Measurements from ENCODE around the gene SV2B.
"Not testable (repeated sequence)": the region's sequence is repeated elsewhere in the genome, so short reads cannot be mapped to it uniquely, and the experiment has no call there.

SV2B gene

DNA sequence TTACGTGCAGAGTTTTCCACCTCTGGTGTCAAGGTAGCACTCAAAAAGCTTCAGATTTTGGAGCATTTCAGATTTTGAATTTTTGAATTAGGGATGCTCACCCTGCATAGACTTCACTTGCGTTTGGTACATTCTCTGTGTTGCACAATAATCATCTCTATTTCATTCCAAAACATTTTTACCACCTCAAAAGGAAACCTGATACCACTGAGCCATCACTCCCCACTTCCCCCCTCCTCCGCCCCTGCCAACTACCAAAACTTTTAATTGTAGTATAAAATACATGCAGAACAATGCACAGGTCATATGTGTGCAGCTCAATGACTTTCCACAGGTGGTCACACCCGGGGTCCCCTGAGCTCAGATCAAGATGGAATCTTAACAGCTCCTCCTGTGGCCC, 208.8 kb downstream of the SV2B start:
- no peak for DNase-seq
- in situ Hi-C loops (cut with HindIII; ENCODE audit: low pct_ligation_motif_present, low pct_unique_long_range_greater_than_20kb, low sequenced_read_pairs), result no loop called here

DNA sequence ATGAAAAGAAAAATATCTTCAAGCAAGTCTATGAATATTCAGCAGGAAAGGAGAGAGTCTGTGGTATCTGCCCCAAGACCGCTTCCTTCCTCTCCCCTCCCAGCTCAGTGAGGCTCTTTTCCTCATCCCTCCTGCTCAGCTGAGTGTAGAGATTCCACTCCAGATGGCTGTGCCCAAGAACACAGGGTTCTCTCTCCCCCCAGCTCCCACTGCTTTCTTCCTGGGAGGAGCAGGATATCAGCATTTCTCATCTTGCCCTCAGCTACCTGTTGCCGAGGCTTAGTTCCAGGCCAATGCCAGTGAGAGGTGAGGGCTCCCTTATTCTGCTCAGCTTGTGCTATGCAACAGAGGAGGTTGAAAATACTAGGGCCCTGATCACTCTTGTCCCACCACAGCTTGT, 211.9 kb downstream of the SV2B start:
- DNase-seq, result no peak
- in situ Hi-C loops (cut with HindIII; ENCODE audit: low pct_ligation_motif_present, low pct_unique_long_range_greater_than_20kb, low sequenced_read_pairs), result no loop called here

DNA sequence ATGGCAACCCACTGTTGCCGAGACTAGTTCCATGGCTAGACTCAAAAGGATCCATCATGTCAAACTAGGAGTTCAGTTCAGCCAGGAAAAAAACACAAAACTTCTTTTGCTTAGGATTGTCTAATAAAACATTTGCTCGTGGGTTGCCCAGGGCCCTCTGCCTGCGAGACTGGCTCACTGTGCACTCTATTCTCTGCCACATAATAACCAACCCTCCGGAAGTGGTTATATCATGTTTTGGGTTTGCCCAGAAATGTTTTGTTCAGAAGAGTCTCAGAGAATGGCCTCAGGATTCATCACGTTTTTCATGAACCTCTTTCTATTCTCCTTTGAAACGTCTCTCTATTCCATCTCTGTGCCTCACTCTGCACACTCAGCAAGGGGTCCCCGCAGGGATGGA, 216.1 kb downstream of the SV2B start:
- no peak for DNase-seq
- in situ Hi-C loops (cut with HindIII; ENCODE audit: low pct_ligation_motif_present, low pct_unique_long_range_greater_than_20kb, low sequenced_read_pairs), result no loop called here

DNA sequence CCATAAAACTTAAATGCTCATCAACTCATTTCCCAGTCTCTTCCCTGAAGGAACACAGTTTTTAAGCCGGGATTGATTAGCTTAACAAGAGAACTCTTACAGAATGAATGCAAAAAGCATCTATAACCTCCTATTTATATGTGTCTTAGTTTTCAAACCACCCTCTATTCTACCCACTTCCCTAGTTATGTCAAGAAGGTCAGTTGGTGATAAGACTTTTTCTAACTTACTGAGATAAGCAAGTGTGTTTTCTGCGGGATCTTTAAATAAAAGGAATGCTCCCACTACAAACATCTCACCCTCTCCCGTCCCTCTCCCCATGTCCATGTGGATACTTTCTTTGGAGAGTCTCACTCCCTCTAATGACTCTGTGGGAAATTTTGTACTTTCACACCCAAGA, 218.5 kb downstream of the SV2B start:
- no peak for DNase-seq
- in situ Hi-C loops (cut with HindIII; ENCODE audit: low pct_ligation_motif_present, low pct_unique_long_range_greater_than_20kb, low sequenced_read_pairs), result no loop called here

DNA sequence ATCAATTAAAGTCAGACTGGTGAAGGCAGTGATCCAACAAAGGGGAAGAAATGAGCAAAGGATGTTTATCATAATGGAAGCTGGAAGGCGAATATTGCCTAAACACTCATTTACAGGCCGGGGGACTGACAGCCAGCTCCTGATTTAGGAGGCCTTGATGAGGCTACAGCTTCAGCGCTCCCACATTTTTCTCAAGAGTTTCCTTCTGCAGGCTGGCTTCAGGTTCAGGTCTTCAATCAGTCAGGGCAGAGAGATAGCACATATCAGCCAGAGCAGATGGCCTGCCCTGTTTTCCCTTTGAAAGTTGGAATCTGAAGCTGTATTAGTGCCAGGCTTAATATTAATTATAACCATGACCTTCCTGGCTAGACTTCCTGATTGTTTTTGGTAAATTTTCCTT, 218.9 kb downstream of the SV2B start:
- no peak for DNase-seq
- in situ Hi-C loops (cut with HindIII; ENCODE audit: low pct_ligation_motif_present, low pct_unique_long_range_greater_than_20kb, low sequenced_read_pairs), result no loop called here

DNA sequence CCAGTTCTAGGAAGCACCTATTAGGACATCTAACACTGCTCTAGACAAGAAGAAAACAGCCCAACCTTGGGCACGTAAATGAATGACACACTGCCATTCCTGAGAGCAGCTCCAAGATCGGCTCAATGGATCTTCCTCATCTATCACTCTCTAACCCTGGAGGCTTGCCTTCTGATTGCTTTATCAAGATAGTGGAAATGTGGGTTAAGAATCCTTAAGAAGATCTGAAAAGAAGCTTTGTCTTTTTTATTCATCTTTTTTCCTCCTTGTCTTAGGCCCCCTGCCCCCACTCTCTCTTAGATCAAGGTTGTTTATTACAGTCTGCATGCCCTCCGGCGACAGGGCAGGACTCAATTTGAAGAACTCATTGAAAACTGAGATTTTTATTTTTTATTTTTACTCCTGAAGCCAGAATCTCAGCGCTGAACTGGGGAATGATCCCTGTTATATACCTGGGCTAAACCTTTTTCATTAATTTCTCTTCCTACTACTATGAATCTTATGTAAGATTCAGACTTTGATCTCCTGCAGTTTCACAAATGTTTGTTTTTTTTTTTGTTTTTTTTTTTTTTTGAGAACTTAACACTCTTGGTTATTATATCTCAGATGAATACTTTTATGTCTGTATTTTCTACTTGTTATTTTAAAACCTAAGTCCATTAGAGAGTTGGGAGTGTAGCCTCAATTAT, 219.5 kb downstream of the SV2B start:
- no peak for DNase-seq
- in situ Hi-C loops (cut with HindIII; ENCODE audit: low pct_ligation_motif_present, low pct_unique_long_range_greater_than_20kb, low sequenced_read_pairs), result no loop called here

DNA sequence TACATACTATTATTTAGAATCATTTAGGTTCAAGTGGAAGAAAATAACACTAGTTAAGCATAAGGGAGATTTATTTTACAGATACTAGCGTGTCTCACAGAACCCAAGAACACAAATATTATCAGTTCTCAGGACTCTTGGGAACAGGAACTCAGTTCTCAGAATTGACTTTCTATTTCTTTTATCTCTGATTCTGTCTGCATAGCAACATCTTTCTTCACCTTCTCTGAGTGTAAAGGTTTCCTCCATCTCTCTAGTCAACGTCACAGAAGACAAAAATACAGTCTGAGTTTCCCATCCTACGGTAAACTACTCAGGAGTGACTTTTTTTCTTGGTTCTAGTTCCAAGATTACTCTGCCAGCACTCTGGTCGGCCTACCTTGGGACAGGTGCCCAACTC, 220.0 kb downstream of the SV2B start:
- in situ Hi-C loops (cut with HindIII; ENCODE audit: low pct_ligation_motif_present, low pct_unique_long_range_greater_than_20kb, low sequenced_read_pairs), result no loop called here
- no peak for DNase-seq

DNA sequence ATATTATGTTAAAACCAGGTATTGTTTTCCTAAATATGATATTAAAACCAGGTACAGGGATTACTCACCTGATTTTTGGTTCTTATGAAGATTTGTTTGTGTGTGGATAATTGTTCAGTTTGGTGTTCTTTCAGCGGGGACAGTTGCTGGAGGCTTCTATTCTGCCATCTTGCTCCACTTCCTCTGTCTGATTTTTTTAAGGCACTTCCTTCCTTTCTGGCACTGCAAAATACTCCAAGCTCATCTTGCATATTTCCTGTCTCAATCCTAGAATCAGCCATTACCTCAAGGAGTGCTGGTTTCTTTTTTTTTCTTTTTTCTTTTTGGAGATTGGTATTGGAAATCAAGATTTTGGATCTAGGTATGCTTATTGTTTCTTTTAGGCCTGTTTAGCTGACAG, 229.9 kb downstream of the SV2B start:
- in situ Hi-C loops (cut with HindIII; ENCODE audit: low pct_ligation_motif_present, low pct_unique_long_range_greater_than_20kb, low sequenced_read_pairs), result no loop called here
- DNase-seq, result no peak

- in situ Hi-C loops (cut with HindIII; ENCODE audit: low pct_ligation_motif_present, low pct_unique_long_range_greater_than_20kb, low sequenced_read_pairs), result no loop called here
- no peak for DNase-seq
These were observed 231.5 kb downstream of the SV2B start for GRCh38 chr15:91331581-91331980.

DNA sequence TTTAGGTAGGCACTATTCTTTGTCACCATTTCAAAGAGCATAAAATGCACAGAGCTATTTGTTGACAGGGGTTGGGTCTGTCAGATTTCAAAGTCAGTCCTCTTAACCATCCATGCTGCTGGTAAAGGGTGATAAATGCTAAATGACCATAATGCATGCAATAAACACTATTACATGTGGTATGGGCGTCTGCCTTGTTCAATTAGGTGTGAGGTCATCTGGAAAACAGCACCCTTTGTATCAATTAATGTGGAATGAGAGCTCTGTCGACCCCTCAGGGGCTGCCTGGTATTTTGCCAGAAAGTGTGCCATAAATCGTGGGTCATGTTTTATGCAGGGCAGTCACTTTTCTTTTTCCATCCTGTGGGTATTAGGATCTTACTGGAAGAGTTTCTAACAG, 235.6 kb downstream of the SV2B start:
- in situ Hi-C loops (cut with HindIII; ENCODE audit: low pct_ligation_motif_present, low pct_unique_long_range_greater_than_20kb, low sequenced_read_pairs), result no loop called here
- no peak for DNase-seq

DNA sequence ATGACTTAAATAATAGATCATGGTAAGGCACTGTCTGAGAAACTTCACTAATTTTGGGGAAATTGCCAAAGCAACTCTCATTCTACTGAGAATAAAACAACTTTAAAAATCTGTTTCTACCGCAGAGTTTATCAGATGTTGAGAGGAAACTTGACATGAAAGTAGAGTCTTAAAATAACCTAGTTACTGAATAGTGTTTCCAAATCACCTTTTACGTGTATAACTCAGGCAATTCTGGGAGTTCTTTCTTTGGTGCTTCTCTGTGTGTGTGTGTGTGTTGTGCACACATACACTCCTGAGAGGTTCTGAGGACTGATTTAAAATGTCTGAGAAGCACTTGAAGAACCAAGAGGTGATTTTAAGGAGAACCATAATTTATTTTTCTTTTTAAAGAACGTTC, 236.6 kb downstream of the SV2B start:
- in situ Hi-C loops (cut with HindIII; ENCODE audit: low pct_ligation_motif_present, low pct_unique_long_range_greater_than_20kb, low sequenced_read_pairs), result no loop called here
- DNase-seq, result no peak

DNA sequence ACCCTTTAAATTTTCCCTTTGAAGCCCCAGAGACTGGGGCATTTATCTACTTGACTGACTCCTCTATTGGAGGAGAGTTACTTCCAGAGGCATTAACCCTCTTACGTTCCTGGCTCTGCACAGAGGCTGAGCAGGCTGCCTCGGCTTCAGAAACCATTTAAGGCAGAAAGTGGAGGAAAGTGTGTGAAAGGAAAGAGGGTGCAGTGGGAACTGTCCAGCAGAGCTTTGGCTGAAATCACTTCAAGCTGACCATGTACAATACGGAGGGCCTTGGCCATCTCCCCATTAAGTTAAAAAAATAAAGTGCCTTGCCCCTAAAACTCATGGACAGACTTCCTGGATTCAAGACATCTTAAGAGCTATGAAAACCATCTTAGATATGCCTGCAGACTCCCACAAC, 238.7 kb downstream of the SV2B start:
- in situ Hi-C loops (cut with HindIII; ENCODE audit: low pct_ligation_motif_present, low pct_unique_long_range_greater_than_20kb, low sequenced_read_pairs), result no loop called here
- peak; percentile 35 for DNase-seq

DNA sequence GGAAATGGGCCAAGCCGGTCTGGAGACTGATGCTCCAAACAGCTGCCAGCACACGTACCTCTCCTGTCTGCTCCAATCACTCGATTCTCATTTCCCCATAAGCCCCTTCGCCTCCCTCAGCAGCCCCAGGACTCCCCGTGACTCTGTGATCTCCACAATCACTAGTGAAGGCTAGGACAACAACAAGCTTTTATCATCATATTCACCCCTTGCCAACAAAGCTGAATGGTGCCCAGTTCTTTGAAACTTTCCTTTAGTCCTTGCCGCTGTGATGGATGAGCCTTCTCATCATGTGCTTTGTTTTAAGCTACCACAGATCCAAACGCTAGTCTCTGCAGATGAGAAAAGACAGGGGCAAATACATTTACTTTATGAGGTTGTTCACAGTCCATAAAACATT, 242.0 kb downstream of the SV2B start:
- DNase-seq, result no peak
- in situ Hi-C loops (cut with HindIII; ENCODE audit: low pct_ligation_motif_present, low pct_unique_long_range_greater_than_20kb, low sequenced_read_pairs), result no loop called here

GRCh38 chr15:91344912-91345311, 244.9 kb downstream of the SV2B start:
- DNase-seq; in situ Hi-C loops (cut with HindIII; ENCODE audit: low pct_ligation_motif_present, low pct_unique_long_range_greater_than_20kb, low sequenced_read_pairs): not testable (repeated sequence)

DNA sequence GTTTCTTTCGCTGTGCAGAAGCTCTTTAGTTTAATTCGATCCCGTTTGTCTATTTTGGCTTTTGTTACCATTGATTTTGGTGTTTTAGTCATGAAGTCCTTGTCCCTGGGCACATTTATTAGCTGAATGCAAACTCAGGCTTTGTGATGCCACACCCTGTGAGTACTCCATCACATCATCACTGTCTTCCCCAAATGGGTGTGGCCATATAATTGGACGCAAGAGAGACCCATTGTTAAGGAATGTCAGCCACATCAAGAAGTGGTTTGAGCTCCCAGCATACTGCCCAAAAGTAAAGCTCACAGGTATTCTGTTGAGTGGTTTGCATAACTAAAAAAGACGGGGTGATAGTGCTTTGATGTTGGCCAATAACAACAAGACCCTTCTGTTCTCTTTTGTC, 245.7 kb downstream of the SV2B start:
- DNase-seq, result no peak
- in situ Hi-C loops (cut with HindIII; ENCODE audit: low pct_ligation_motif_present, low pct_unique_long_range_greater_than_20kb, low sequenced_read_pairs), result no loop called here

- in situ Hi-C loops (cut with HindIII; ENCODE audit: low pct_ligation_motif_present, low pct_unique_long_range_greater_than_20kb, low sequenced_read_pairs), result no loop called here
- DNase-seq, result no peak
These were observed 246.2 kb downstream of the SV2B start for GRCh38 chr15:91346259-91346658.

- no peak for DNase-seq
These were observed 248.9 kb downstream of the SV2B start for GRCh38 chr15:91348752-91349500.

More at GRCh38 chr15:91348752-91349500, 248.9 kb downstream of the SV2B start:
- in situ Hi-C loops (cut with HindIII; ENCODE audit: low pct_ligation_motif_present, low pct_unique_long_range_greater_than_20kb, low sequenced_read_pairs), result no loop called here

Measured in ACHN (cell line).